CD14-positive monocyte (primary cell): ENCODE measurements around the gene OR2T35. TPM values are rescaled to one million over a fixed set of nuclear protein-coding genes. Genes with fewer than 3 reads are reported as not detected.

Experiments
- DNase-seq, 3 donors: peaks; one replicate each; pipeline ENCODE4 v3.0.0-alpha.2; 2011 to 2022
- H2AFZ ChIP-seq: 2 replicates; pipeline ENCODE4 v1.6.0; 2012; ENCODE audit warnings: mild to moderate bottlenecking, low read depth, low read length, inconsistent platforms; ENCODE audit not compliant: insufficient read depth, poor library complexity, severe bottlenecking
- H3K27ac ChIP-seq, 2 donors: 1 replicate in 1 of 2; 2 replicates in 1 of 2; pipeline ENCODE4 v1.5.1; 2012 to 2013; ENCODE audit warnings: low read length in 2 of 2, control low read depth in 1 of 2, inconsistent platforms in 1 of 2, low read depth in 1 of 2, mild to moderate bottlenecking in 1 of 2
- H3K27me3 ChIP-seq, 2 donors: one replicate each; pipeline versions ENCODE4 v1.6.0 to v1.6.1; 2011 to 2013; ENCODE audit warnings: low read length in 2 of 2; ENCODE audit not compliant: control insufficient read depth in 2 of 2, insufficient read depth in 2 of 2
- H3K36me3 ChIP-seq, 2 donors: replicated peaks in 1 of 2; 1 replicate in 1 of 2; 2 replicates in 1 of 2; pipeline versions ENCODE4 v1.5.1 to v1.6.1; 2012 to 2013; ENCODE audit warnings: low read length in 2 of 2, control low read depth in 1 of 2, inconsistent platforms in 1 of 2, mild to moderate bottlenecking in 1 of 2; ENCODE audit not compliant: insufficient read depth in 2 of 2, control insufficient read depth in 1 of 2
- H3K4me1 ChIP-seq, 2 donors: 1 replicate in 1 of 2; 2 replicates in 1 of 2; pipeline versions ENCODE4 v1.5.1 to v1.6.1; 2012 to 2013; ENCODE audit warnings: low read length in 2 of 2, control low read depth in 1 of 2, inconsistent platforms in 1 of 2, mild to moderate bottlenecking in 1 of 2, moderate library complexity in 1 of 2; ENCODE audit not compliant: insufficient read depth in 2 of 2, control insufficient read depth in 1 of 2
- H3K4me2 ChIP-seq: replicated peaks from 2 replicates; pipeline ENCODE3; 2012; ENCODE audit warnings: low read length, moderate library complexity, mild to moderate bottlenecking; ENCODE audit not compliant: poor library complexity, severe bottlenecking; ENCODE audit errors: extremely low read depth
- H3K4me3 ChIP-seq, 3 experiments: fragments of 200-600 bp in 1 of 3; sonication (generic) in 1 of 3; replicated peaks in 1 of 3; 1 replicate in 2 of 3; 2 replicates in 1 of 3; pipeline ENCODE4 v1.5.1; 2011 to 2013; ENCODE audit warnings: low read length in 3 of 3, mild to moderate bottlenecking in 3 of 3, control low read depth in 2 of 3, low read depth in 2 of 3, inconsistent platforms in 1 of 3, moderate library complexity in 1 of 3
- H3K79me2 ChIP-seq: 2 replicates; pipeline ENCODE4 v1.6.0; 2012; ENCODE audit warnings: mild to moderate bottlenecking, control low read depth, inconsistent platforms, low read length, moderate library complexity; ENCODE audit not compliant: insufficient read depth
- H3K9ac ChIP-seq: 2 replicates; pipeline ENCODE4 v1.6.0; 2017; ENCODE audit warnings: low read length, mild to moderate bottlenecking; ENCODE audit not compliant: insufficient read depth, poor library complexity, severe bottlenecking
- H3K9me3 ChIP-seq, 2 donors: replicated peaks in 1 of 2; 1 replicate in 1 of 2; 2 replicates in 1 of 2; pipeline versions ENCODE4 v1.5.1 to v1.6.1; 2012 to 2013; ENCODE audit warnings: low read length in 2 of 2, control low read depth in 1 of 2; ENCODE audit not compliant: control insufficient read depth in 1 of 2, insufficient read depth in 1 of 2
- H4K20me1 ChIP-seq: 2 replicates; pipeline ENCODE4 v1.6.0; 2012; ENCODE audit warnings: mild to moderate bottlenecking, low read length, control low read depth, moderate library complexity; ENCODE audit not compliant: insufficient read depth
- H3K27ac Mint-ChIP-seq, 7 donors: one replicate each; pipeline ENCODE4 v1.8.0; 2020; ENCODE audit warnings: mild to moderate bottlenecking in 7 of 7, mixed read lengths in 7 of 7, moderate library complexity in 6 of 7, inconsistent platforms in 2 of 7
- H3K27me3 Mint-ChIP-seq, 3 donors: one replicate each; pipeline ENCODE4 v1.8.0; 2021 to 2022; ENCODE audit warnings: low read depth in 3 of 3, mild to moderate bottlenecking in 3 of 3, mixed read lengths in 3 of 3, moderate library complexity in 3 of 3, inconsistent platforms in 1 of 3
- H3K36me3 Mint-ChIP-seq, 2 donors: one replicate each; pipeline ENCODE4 v1.8.0; 2020; ENCODE audit warnings: mixed read lengths in 2 of 2, inconsistent platforms in 1 of 2, mild to moderate bottlenecking in 1 of 2
- H3K4me1 Mint-ChIP-seq: one replicate; pipeline ENCODE4 v1.8.0; 2020; ENCODE audit warnings: mild to moderate bottlenecking, mixed read lengths
- H3K4me3 Mint-ChIP-seq, 2 donors: one replicate each; pipeline ENCODE4 v1.8.0; 2020; ENCODE audit warnings: mild to moderate bottlenecking in 2 of 2, mixed read lengths in 2 of 2, moderate library complexity in 1 of 2
- H3K9me3 Mint-ChIP-seq, 7 donors: one replicate each; pipeline ENCODE4 v1.8.0; 2020 to 2022; ENCODE audit warnings: mixed read lengths in 7 of 7, mild to moderate bottlenecking in 6 of 7, moderate library complexity in 6 of 7, inconsistent platforms in 2 of 7
- WGBS: methylation state at CpG from one replicate; pipeline ENCODE4 v1.1.5; 2013; ENCODE audit warnings: missing lambda C conversion rate; ENCODE audit not compliant: insufficient coverage; 5-methylcytosine and 5-hydroxymethylcytosine counted together
- intact Hi-C, 2 donors: fragments of 100-400 bp; cut with micrococcal nuclease; formaldehyde crosslinking; loops; one replicate each; pipeline versions ENCODE4 v1.15.0 to v1.15.1; 2023
- polyA plus RNA-seq, 3 donors: library from polyadenylated mRNA; depleted of rRNA in 1 of 3; unstranded in 2 of 3; stranded (reverse) in 1 of 3; fragments of 300-500 nt in 2 of 3; fragments of >200 nt in 1 of 3; fragmentation: Illumina TruSeq in 2 of 3; gene quantifications; 1 replicate in 2 of 3; 2 replicates in 1 of 3; pipeline ENCODE4 v1.2.3, GENCODE V29; 2012 to 2021
- small RNA-seq: library from RNA; depleted of rRNA; stranded (forward); fragments of <200 nt; gene quantifications from one replicate; pipeline ENCODE3, GENCODE V24; 2012; ENCODE audit warnings: low read depth; ENCODE audit not compliant: insufficient read length
- TF ChIP-seq, protein P1 (sequence below): fragments of 200-600 bp; IDR thresholded peaks from one replicate; pipeline ENCODE4 v1.8.0; 2022; ENCODE audit warnings: antibody characterized with exemption, mild to moderate bottlenecking

The OR2T35 gene
- polyA plus RNA-seq, 3 donors, result not detected

DNA sequence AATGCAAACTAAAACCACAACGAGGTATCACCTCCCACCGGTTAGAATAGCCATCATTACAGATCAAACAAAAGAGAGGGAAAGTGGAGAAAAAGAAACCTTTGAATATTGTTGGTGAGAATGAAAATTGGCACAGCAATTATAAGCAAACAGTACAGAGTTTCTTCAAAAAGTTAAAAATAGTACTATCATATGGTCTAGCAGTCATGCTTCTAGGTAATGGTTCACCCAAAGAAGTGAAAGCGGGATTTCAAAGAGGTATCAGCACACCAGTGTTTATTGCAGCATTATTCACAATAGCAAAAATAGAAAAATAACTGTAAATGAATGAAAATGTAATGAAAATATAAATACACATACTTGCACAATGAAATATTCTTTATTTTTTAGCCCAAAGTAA is 55.7 kb downstream of the OR2T35 start:
- no peaks in the 10 kb centered on the region for H3K4me1 ChIP-seq
- WGBS, result no CpG with 5 or more reads among the region's 3 CpGs
- H3K27ac Mint-ChIP-seq, result no peak overlapping the region
- H3K9me3 ChIP-seq, result no peaks in the 10 kb centered on the region
- no peak overlapping the region for H3K4me2 ChIP-seq
- H3K4me3 ChIP-seq, result no peak overlapping the region
- intact Hi-C loops, result no loop called here
- H3K9ac ChIP-seq, result no peak overlapping the region
- H3K9me3 Mint-ChIP-seq, result peaks cover 0 to 3% (median 2%) of the 10 kb centered on the region in 7 donors
- no peaks in the 10 kb centered on the region for H3K36me3 Mint-ChIP-seq
- DNase-seq, result no peak
- no peak overlapping the region for H3K27ac ChIP-seq
- H3K4me1 Mint-ChIP-seq, result no peaks in the 10 kb centered on the region
- peaks cover 0 to 3% (median 0%) of the 10 kb centered on the region in 3 donors for H3K27me3 Mint-ChIP-seq
- TF ChIP-seq, protein P1, sequence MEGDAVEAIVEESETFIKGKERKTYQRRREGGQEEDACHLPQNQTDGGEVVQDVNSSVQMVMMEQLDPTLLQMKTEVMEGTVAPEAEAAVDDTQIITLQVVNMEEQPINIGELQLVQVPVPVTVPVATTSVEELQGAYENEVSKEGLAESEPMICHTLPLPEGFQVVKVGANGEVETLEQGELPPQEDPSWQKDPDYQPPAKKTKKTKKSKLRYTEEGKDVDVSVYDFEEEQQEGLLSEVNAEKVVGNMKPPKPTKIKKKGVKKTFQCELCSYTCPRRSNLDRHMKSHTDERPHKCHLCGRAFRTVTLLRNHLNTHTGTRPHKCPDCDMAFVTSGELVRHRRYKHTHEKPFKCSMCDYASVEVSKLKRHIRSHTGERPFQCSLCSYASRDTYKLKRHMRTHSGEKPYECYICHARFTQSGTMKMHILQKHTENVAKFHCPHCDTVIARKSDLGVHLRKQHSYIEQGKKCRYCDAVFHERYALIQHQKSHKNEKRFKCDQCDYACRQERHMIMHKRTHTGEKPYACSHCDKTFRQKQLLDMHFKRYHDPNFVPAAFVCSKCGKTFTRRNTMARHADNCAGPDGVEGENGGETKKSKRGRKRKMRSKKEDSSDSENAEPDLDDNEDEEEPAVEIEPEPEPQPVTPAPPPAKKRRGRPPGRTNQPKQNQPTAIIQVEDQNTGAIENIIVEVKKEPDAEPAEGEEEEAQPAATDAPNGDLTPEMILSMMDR, result no peak
- H4K20me1 ChIP-seq, result no peaks in the 10 kb centered on the region
- H3K79me2 ChIP-seq, result no peaks in the 10 kb centered on the region
- H2AFZ ChIP-seq, result no peak overlapping the region
- no peak overlapping the region for H3K4me3 Mint-ChIP-seq
- no peaks in the 10 kb centered on the region for H3K36me3 ChIP-seq
- H3K27me3 ChIP-seq, result no peaks in the 10 kb centered on the region

Small RNA genes lying within 50 kb of the gene (small RNA-seq; reads per million reads assigned to genes)
- not detected for gene RF00019

Other genes with a start within 250 kb of the OR2T35 start
- not detected for gene OR2T1, start 242.2 kb downstream of the OR2T35 start, polyA plus RNA-seq
- not detected for gene OR2T2, start 199.6 kb downstream of the OR2T35 start, polyA plus RNA-seq
- under 1 TPM in 1 of 3 donors, not detected in 2; 0.08 TPM for gene OR2T3, start 171.9 kb downstream of the OR2T35 start, polyA plus RNA-seq
- not detected for gene OR2T5, start 156.7 kb downstream of the OR2T35 start, polyA plus RNA-seq
- not detected for gene OR2G6, start 137.2 kb downstream of the OR2T35 start, polyA plus RNA-seq
- gene OR2T29, start 82.5 kb downstream of the OR2T35 start, polyA plus RNA-seq, result not detected
- not detected for gene OR2T34, start 70.5 kb downstream of the OR2T35 start, polyA plus RNA-seq
- gene OR2T10, start 47.6 kb downstream of the OR2T35 start, polyA plus RNA-seq, result not detected
- gene OR2T11, start 10.2 kb downstream of the OR2T35 start, polyA plus RNA-seq, result not detected
- not detected for gene OR2T27, start 10.2 kb upstream of the OR2T35 start, polyA plus RNA-seq
- gene OR14I1, start 57.5 kb upstream of the OR2T35 start, polyA plus RNA-seq, result not detected
- gene LYPD8, start 110.5 kb upstream of the OR2T35 start, polyA plus RNA-seq, result under 1 TPM in 1 of 3 donors, not detected in 2; 0.17 TPM
- 10 to 100 TPM in 1 of 3 donors, 1 to 10 TPM in 2; 4.0 to 15.7 (median 4.3) TPM for gene SH3BP5L, start 180.6 kb upstream of the OR2T35 start, polyA plus RNA-seq
- 10 to 100 TPM; 21.2 to 23.9 (median 23.4) TPM for gene ZNF672, start 192.9 kb upstream of the OR2T35 start, polyA plus RNA-seq
- 10 to 100 TPM in 1 of 3 donors, 1 to 10 TPM in 2; 2.2 to 59.0 (median 2.4) TPM for gene ZNF692, start 213.8 kb upstream of the OR2T35 start, polyA plus RNA-seq